ENCODE results near the gene ZNF263. TPM values are rescaled to one million over a fixed set of nuclear protein-coding genes. Genes with fewer than 3 reads are reported as not detected.

Gene ZNF263
- polyA plus RNA-seq, 2 donors, result 7.9 to 12.7 TPM

DNA sequence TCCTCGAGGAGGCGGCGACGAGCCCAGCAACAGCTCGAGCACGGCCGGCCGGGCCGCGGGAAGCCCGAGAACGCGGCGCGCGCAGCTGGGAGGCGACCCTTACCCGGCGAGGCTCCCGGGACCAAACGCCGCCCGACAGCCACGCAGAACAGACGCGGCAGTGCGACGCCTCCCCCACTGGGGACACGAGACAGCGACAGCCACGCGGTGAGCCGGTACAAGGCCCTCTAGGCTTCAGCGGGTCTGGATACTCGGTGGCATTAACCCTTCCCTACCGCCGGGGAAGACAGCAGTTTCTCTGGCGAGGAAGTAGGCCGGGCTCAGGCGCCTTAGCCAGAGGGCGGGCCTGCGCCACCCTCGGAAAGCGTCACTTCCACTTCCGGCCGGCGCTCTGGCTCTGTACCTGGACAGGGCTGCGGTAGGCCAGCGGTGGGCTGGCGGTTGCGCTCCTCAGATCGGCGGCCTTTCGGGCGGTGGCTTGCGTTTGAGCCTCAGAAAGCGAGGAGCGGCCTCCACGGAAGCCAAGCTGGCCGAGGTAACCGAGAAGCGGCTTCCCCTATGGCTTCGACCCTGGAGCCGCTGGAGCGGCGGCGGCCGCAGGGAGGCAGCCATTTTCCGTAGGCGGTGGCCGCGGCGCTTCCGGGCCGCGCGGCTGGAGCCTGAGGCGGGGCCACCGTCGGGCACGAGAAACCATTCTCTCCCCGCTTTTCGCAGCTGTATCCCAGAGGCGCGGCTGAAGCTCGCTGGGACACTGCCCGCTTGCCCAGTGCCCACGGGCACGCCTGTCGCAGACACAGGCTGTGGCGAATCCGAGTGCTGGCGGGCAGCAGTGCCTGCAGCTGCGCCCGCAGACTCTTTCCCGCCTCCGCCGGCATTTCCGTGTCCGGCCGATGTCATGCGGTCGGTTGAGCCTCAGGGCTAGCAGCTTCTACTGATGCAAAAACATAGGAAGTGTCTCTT lies 22.1 kb downstream of the ZNF263 start, which contains the start of the genes TIGD7 and ZNF75A:
Gene TIGD7, minus strand, starts transcription at position 322 of the 960 bp plus-strand sequence. CDS start 4,816 bp downstream, outside the sequence.
Gene ZNF75A, plus strand, starts transcription at position 389 of the 960 bp plus-strand sequence. CDS start 2,932 bp downstream, outside the sequence.
- Histone ChIP-seq H3K4me3 (ENCODE audit: low read depth in 1 of 2, low read length in 2 of 2) (peak within 1 kb of the TSS; percentile 61 to 91), H3K4me1 (ENCODE audit: control insufficient read depth in 2 of 2, insufficient read depth in 2 of 2, low read length in 1 of 2) (no peaks in the 10 kb centered on the region), H3K9me3 (ENCODE audit: control insufficient read depth in 2 of 2, insufficient read depth in 1 of 2, low read depth in 1 of 2, low read length in 1 of 2) (peaks cover 6 to 32% of the 10 kb centered on the region in 2 donors), H3K36me3 (ENCODE audit: control insufficient read depth in 2 of 2, insufficient read depth in 2 of 2, low read length in 1 of 2) (peaks cover 4 to 7% of the 10 kb centered on the region in 2 donors), H3K27ac (ENCODE audit: low read depth in 2 of 2, low read length in 1 of 2) (peak within 1 kb of the TSS; percentile 95 to 97), H3K27me3 (ENCODE audit: control insufficient read depth in 1 of 2, insufficient read depth in 2 of 2, low read length in 2 of 2) (no peaks in the 10 kb centered on the region)
- WGBS, 2 donors, result 3 to 4% methylated on average over 102 to 103 of the region's 103 CpGs

DNA sequence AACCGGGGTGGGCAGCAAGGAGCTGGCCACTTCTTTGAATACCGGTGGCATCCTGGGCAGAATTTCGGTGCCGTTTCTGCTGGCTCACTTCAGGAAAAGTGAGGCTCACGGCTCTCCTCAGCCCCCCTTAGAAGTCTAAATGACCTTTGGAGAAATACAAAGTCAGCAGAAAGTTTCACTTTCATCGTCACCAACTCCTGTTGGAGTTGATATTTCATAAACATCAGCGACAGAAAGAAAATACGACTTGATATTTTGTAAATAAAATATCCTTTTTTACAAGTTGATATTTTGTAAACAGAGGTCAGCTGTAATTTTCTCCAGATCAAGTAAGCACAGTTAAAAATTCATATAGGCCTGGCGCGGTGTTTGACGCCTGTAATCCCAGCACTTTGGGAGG lies 22.8 kb downstream of the ZNF263 start:
- Histone ChIP-seq H3K36me3 (ENCODE audit: control insufficient read depth in 2 of 2, insufficient read depth in 2 of 2, low read length in 1 of 2) (peaks cover 4 to 7% of the 10 kb centered on the region in 2 donors), H3K4me3 (ENCODE audit: low read depth in 1 of 2, low read length in 2 of 2) (peak overlapping the region; percentile 61 to 91)
- WGBS, 2 donors, result 63 to 64% methylated on average over 11 of the region's 11 CpGs

DNA sequence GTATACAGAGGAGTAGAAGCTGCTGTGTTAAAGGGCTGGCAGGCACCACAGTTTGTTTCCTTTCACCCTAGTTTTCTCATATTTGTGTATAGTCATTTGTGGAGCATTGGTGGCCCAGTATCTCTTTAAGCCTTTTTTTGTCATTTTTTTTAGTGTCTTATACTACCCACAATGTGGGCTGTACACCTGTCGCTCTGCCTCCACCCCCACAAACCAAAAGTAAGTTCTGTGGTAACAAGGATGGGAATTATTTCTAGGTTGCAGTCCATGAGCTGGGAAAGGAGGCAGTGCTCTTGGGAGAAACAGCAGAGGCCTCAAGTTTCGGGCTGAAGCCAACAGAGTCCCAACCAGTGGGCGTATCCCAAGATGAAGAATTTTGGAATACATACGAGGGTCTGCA lies 28.2 kb downstream of the ZNF263 start:
- Histone ChIP-seq H3K27ac (ENCODE audit: low read depth in 2 of 2, low read length in 1 of 2) (no peak overlapping the region), H3K36me3 (ENCODE audit: control insufficient read depth in 2 of 2, insufficient read depth in 2 of 2, low read length in 1 of 2) (peaks cover 16% of the 10 kb centered on the region in 2 donors), H3K4me1 (ENCODE audit: control insufficient read depth in 2 of 2, insufficient read depth in 2 of 2, low read length in 1 of 2) (no peaks in the 10 kb centered on the region), H3K27me3 (ENCODE audit: control insufficient read depth in 1 of 2, insufficient read depth in 2 of 2, low read length in 2 of 2) (no peaks in the 10 kb centered on the region), H3K4me3 (ENCODE audit: low read depth in 1 of 2, low read length in 2 of 2) (no peak overlapping the region), H3K9me3 (ENCODE audit: control insufficient read depth in 2 of 2, insufficient read depth in 1 of 2, low read depth in 1 of 2, low read length in 1 of 2) (peaks cover 21 to 35% of the 10 kb centered on the region in 2 donors)
- 97% methylated on average over 4 of the region's 4 CpGs for WGBS, 2 donors

More for the DNA sequence above, 22.8 kb downstream of the ZNF263 start:
- Histone ChIP-seq H3K4me1 (ENCODE audit: control insufficient read depth in 2 of 2, insufficient read depth in 2 of 2, low read length in 1 of 2) (no peaks in the 10 kb centered on the region), H3K27me3 (ENCODE audit: control insufficient read depth in 1 of 2, insufficient read depth in 2 of 2, low read length in 2 of 2) (no peaks in the 10 kb centered on the region), H3K27ac (ENCODE audit: low read depth in 2 of 2, low read length in 1 of 2) (peak overlapping the region; percentile 95 to 97), H3K9me3 (ENCODE audit: control insufficient read depth in 2 of 2, insufficient read depth in 1 of 2, low read depth in 1 of 2, low read length in 1 of 2) (peaks cover 9 to 27% of the 10 kb centered on the region in 2 donors)

GRCh38 chr16:3317315-3317999 lies 34.2 kb downstream of the ZNF263 start:
- no peak overlapping the region for H3K27ac ChIP-seq (ENCODE audit: low read depth in 2 of 2, low read length in 1 of 2)
- peaks cover 18 to 39% of the 10 kb centered on the region in 2 donors for H3K9me3 ChIP-seq (ENCODE audit: control insufficient read depth in 2 of 2, insufficient read depth in 1 of 2, low read depth in 1 of 2, low read length in 1 of 2)
- H3K27me3 ChIP-seq (ENCODE audit: control insufficient read depth in 1 of 2, insufficient read depth in 2 of 2, low read length in 2 of 2), result no peaks in the 10 kb centered on the region
- H3K36me3 ChIP-seq (ENCODE audit: control insufficient read depth in 2 of 2, insufficient read depth in 2 of 2, low read length in 1 of 2), result peaks cover 11 to 14% of the 10 kb centered on the region in 2 donors
- WGBS, 2 donors, result 95 to 98% methylated on average over 3 of the region's 3 CpGs
- H3K4me1 ChIP-seq (ENCODE audit: control insufficient read depth in 2 of 2, insufficient read depth in 2 of 2, low read length in 1 of 2), result no peaks in the 10 kb centered on the region
- H3K4me3 ChIP-seq (ENCODE audit: low read depth in 1 of 2, low read length in 2 of 2), result peak overlapping the region in 1 of 2 donors; percentile 19

- Histone ChIP-seq H3K4me3 (ENCODE audit: low read depth in 1 of 2, low read length in 2 of 2) (no peak overlapping the region), H3K36me3 (ENCODE audit: control insufficient read depth in 2 of 2, insufficient read depth in 2 of 2, low read length in 1 of 2) (peaks cover under 1% of the 10 kb centered on the region in 2 donors), H3K9me3 (ENCODE audit: control insufficient read depth in 2 of 2, insufficient read depth in 1 of 2, low read depth in 1 of 2, low read length in 1 of 2) (peaks cover 13 to 29% of the 10 kb centered on the region in 2 donors), H3K27me3 (ENCODE audit: control insufficient read depth in 1 of 2, insufficient read depth in 2 of 2, low read length in 2 of 2) (no peaks in the 10 kb centered on the region), H3K4me1 (ENCODE audit: control insufficient read depth in 2 of 2, insufficient read depth in 2 of 2, low read length in 1 of 2) (no peaks in the 10 kb centered on the region), H3K27ac (ENCODE audit: low read depth in 2 of 2, low read length in 1 of 2) (no peak overlapping the region)
- WGBS, 2 donors, result 66 to 68% methylated on average over 2 of the region's 2 CpGs
Observed at GRCh38 chr16:3321816-3322215, 38.5 kb downstream of the ZNF263 start.

DNA sequence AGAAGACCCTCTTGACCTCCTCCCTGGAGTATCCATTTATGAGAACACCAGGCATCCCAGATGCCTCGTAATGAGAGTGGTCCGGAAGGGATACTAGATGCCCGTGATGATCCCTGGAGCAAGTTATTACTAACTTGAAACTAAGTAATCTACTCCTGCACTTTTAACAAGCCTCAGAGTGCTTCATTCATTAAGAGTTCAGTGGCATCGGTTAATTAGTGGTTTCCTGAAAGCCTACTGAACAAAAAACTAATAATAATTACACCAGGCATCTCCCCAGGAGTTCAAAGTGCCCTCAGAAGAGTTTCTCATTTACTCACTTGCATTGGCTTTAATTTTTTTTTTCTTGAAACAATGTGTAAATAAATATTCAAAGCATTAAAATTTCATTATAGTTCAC lies 44.2 kb downstream of the ZNF263 start:
- Histone ChIP-seq H3K36me3 (ENCODE audit: control insufficient read depth in 2 of 2, insufficient read depth in 2 of 2, low read length in 1 of 2) (no peaks in the 10 kb centered on the region), H3K4me3 (ENCODE audit: low read depth in 1 of 2, low read length in 2 of 2) (no peak overlapping the region), H3K27ac (ENCODE audit: low read depth in 2 of 2, low read length in 1 of 2) (no peak overlapping the region), H3K27me3 (ENCODE audit: control insufficient read depth in 1 of 2, insufficient read depth in 2 of 2, low read length in 2 of 2) (no peaks in the 10 kb centered on the region), H3K4me1 (ENCODE audit: control insufficient read depth in 2 of 2, insufficient read depth in 2 of 2, low read length in 1 of 2) (no peaks in the 10 kb centered on the region), H3K9me3 (ENCODE audit: control insufficient read depth in 2 of 2, insufficient read depth in 1 of 2, low read depth in 1 of 2, low read length in 1 of 2) (peaks cover 3 to 7% of the 10 kb centered on the region in 2 donors)
- 79 to 82% methylated on average over 4 of the region's 4 CpGs for WGBS, 2 donors

DNA sequence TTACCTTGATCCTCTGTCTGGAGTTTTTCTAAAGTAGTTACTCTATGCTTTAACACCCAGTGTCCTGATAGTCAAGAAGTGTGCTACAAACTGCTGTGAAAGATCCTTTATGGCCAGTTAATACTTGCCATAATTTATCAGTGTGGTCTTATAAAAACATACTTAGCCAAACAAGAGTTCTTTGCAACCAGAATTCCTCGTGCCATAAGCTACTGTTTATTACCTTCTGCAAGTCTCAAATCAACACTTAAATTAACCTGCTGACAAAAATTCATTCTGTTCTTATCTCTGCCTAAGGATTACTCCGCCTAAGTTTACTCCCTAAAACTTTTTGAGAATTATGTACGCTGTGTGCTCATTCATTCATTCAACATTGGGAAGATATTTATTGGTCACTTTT lies 44.8 kb downstream of the ZNF263 start:
- no peak overlapping the region for H3K4me3 ChIP-seq (ENCODE audit: low read depth in 1 of 2, low read length in 2 of 2)
- no peaks in the 10 kb centered on the region for H3K27me3 ChIP-seq (ENCODE audit: control insufficient read depth in 1 of 2, insufficient read depth in 2 of 2, low read length in 2 of 2)
- no peak overlapping the region for H3K27ac ChIP-seq (ENCODE audit: low read depth in 2 of 2, low read length in 1 of 2)
- H3K4me1 ChIP-seq (ENCODE audit: control insufficient read depth in 2 of 2, insufficient read depth in 2 of 2, low read length in 1 of 2), result no peaks in the 10 kb centered on the region
- H3K36me3 ChIP-seq (ENCODE audit: control insufficient read depth in 2 of 2, insufficient read depth in 2 of 2, low read length in 1 of 2), result no peaks in the 10 kb centered on the region
- 39 to 40% methylated on average over 3 of the region's 3 CpGs for WGBS, 2 donors
- H3K9me3 ChIP-seq (ENCODE audit: control insufficient read depth in 2 of 2, insufficient read depth in 1 of 2, low read depth in 1 of 2, low read length in 1 of 2), result peaks cover 3 to 5% of the 10 kb centered on the region in 2 donors

GRCh38 chr16:3328643-3329042 lies 45.4 kb downstream of the ZNF263 start:
- H3K27ac ChIP-seq (ENCODE audit: low read depth in 2 of 2, low read length in 1 of 2), result no peak overlapping the region
- H3K36me3 ChIP-seq (ENCODE audit: control insufficient read depth in 2 of 2, insufficient read depth in 2 of 2, low read length in 1 of 2), result no peaks in the 10 kb centered on the region
- WGBS, 2 donors, result 42 to 63% methylated on average over 2 of the region's 2 CpGs
- H3K27me3 ChIP-seq (ENCODE audit: control insufficient read depth in 1 of 2, insufficient read depth in 2 of 2, low read length in 2 of 2), result no peaks in the 10 kb centered on the region
- no peaks in the 10 kb centered on the region for H3K4me1 ChIP-seq (ENCODE audit: control insufficient read depth in 2 of 2, insufficient read depth in 2 of 2, low read length in 1 of 2)
- H3K4me3 ChIP-seq (ENCODE audit: low read depth in 1 of 2, low read length in 2 of 2), result no peak overlapping the region
- peaks cover 3 to 4% of the 10 kb centered on the region in 2 donors for H3K9me3 ChIP-seq (ENCODE audit: control insufficient read depth in 2 of 2, insufficient read depth in 1 of 2, low read depth in 1 of 2, low read length in 1 of 2)

All from esophagus (tissue), 2 donors.